Activated CD4-positive, alpha-beta T cell treated with anti-CD3 and anti-CD28 coated beads, Interleukin-2, Interleukin-6, amounts not matched to agents 100 ng/mL and 50 ng/mL, durations not matched to agents 16 hours and 8 hours (primary cell): ENCODE results near the gene NPAT.
"Not testable (repeated sequence)": the region's sequence is repeated elsewhere in the genome, so short reads cannot be mapped to it uniquely, and the experiment has no call there.

ENCODE experiments used
- DNase-seq: peaks from one replicate; pipeline ENCODE4 v3.0.0-alpha.2; 2020

The NPAT gene

GRCh38 chr11:108148556-108148955 lies 73.9 kb downstream of the NPAT start:
- DNase-seq, result no peak

DNA sequence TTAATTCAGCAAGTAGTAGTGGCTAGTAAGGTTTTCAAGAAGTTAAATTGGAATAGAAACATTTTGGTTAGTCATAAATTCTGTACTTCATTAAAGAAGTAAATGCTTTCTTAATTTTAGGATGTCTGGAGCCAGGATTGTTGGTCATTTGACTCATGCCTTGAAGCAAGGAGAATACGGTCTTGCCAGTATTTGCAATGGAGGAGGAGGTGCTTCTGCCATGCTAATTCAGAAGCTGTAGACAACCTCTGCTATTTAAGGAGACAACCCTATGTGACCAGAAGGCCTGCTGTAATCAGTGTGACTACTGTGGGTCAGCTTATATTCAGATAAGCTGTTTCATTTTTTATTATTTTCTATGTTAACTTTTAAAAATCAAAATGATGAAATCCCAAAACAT lies 75.3 kb downstream of the NPAT start:
- DNase-seq, result no peak

GRCh38 chr11:108144615-108145014 lies 77.8 kb downstream of the NPAT start:
- DNase-seq, result no peak

GRCh38 chr11:108142304-108142703 lies 80.1 kb downstream of the NPAT start:
- no peak for DNase-seq

- DNase-seq, result peak; percentile 13
These were observed 85.2 kb downstream of the NPAT start for GRCh38 chr11:108137212-108137611.

- peak; percentile 62 for DNase-seq
These were observed 86.4 kb downstream of the NPAT start for GRCh38 chr11:108135845-108136544.

DNA sequence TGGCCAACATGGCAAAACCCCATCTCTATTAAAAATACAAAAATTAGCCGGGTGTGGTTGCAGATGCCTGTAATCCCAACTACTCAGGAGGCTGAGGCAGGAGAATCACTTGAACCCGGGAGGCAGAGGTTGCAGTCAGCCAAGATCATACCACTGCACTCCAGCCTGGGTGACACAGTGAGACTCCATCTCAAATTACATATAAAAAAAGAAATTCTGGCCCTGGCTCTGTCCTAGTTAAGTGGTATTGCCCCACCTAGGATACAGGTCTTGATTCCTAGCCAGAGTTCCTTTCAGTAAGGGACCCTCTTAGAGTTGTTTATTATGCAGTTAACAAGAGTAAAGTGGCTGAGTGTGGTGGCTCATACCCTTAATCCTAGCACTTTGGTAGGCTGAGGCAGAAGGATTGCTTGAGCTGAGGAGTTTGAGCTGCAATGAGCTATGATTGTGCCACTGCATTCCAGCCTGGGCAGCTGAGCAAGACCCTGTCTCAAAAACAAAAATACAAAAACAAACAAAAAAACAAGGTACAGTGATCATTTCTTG lies 89.4 kb downstream of the NPAT start:
- not testable (repeated sequence) for DNase-seq

GRCh38 chr11:108131993-108132392 lies 90.4 kb downstream of the NPAT start:
- no peak for DNase-seq

DNA sequence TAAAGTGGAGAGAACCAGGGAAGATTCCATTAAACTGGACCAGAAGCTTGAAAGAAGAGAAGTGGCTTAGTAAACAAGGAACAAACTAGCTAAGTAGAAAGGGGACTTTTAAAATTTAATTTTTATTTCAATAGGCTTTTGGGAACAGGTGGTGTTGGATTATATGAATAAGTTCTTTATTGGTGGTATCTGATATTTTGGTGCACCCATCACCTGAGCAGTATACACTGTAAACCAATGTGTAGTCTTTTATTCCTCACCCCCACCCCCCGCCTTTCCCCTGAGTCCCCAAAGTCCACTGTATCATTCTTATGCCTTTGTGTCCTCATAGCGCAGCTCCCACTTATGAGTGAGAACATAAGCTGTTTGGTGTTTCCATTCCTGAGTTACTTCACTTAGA lies 93.7 kb downstream of the NPAT start:
- DNase-seq, result no peak

DNA sequence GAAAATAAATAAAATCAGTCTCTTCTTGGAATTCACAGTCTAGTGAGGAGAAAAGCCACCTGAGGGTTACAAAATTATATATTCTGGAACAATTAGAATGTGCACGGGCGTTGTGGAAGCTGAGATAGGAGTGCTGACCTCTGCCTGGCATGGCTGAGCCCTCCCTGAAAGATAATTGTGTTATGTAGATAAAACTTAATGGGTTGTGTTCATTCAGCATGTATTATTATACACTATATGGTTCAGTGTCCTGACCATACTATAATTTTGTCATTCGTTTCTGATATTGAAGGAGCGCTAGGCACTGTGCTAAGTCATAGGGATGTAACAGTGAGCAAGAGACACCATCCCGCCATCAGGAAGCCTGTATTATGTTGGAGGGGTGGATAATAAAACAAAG lies 97.3 kb downstream of the NPAT start:
- no peak for DNase-seq

DNA sequence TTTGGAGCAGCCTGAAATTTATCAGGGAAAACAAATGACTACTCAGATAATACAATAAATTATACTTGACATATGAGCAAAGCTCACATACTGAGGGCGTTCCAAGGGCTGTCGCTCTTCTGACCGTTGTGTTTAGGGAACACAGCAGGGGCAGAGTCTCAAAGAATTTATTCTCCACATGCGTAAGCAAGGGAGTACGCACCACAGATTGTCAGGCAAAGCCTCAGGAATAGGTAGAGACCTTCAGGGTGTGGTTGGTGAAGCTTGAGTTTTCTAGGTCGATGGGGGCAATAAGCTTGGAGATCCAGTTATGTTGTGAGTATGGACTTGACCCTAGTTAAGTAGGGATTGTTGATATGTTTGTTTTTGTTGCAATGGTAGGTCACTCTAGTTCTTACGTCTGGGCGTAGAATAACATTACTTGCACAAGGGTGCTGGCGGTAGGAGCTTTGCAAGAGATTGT lies 100.2 kb downstream of the NPAT start:
- DNase-seq, result no peak

DNA sequence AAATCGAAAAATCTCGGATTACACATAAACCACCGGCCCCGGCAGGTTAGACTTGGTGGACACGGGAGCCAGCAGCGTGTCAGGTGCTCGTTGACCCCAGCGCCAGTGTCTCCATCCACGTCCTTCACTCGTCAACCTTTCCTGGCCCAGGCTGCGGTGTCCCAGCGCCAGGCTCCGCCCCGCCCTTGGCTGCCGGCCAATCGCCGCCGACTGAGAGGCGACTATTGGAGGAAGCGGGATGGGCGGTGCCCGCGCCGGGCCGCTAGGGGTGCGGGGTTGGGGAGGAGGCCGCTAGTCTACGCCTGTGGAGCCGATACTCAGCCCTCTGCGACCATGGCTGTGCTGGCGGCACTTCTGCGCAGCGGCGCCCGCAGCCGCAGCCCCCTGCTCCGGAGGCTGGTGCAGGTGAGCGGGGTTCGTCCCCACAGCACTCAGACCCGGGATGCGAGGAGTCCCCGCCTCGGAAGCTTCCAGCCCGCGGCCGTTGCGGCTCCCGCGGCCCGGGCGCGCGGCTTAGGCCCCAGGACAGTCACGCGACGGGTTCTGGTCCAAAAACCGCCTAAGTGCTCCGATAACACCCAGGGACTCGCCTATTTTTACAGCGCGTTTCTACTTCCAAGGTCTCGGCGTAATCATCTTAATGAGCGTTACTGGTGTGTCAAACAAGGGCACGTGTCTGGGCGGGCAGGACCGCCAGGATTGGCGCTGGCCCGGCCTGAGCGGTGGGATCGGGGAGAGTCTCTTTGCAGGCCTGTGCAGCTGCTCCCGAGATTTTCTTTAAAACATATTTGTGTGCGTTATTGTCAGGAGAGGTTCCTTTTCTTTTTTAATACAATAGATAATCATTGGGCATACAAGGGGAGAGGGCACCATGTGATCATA lies 100.9 kb downstream of the NPAT start, which contains the start of gene ACAT1:
Gene ACAT1, plus strand, starts transcription at position 294 of the 882 bp plus-strand sequence. Its CDS starts 40 bp downstream, at position 334.
- peak; percentile 97 for DNase-seq

- DNase-seq, result not testable (repeated sequence)
These were observed 101.5 kb downstream of the NPAT start for GRCh38 chr11:108120936-108121273.

- peak; percentile 37 for DNase-seq
These were observed 104.6 kb downstream of the NPAT start for GRCh38 chr11:108117746-108118371.

GRCh38 chr11:108115500-108116140 lies 106.8 kb downstream of the NPAT start:
- DNase-seq, result no peak

GRCh38 chr11:108112057-108112456 lies 110.4 kb downstream of the NPAT start:
- DNase-seq, result no peak

GRCh38 chr11:108111126-108111525 lies 111.3 kb downstream of the NPAT start:
- DNase-seq, result peak; percentile 16
